HepG2 (cell line): ENCODE measurements around the gene CFAP46. TPM values are rescaled to one million over a fixed set of nuclear protein-coding genes. Genes with fewer than 3 reads are reported as not detected.
"Not testable (repeated sequence)": the region's sequence is repeated elsewhere in the genome, so short reads cannot be mapped to it uniquely, and the experiment has no call there.

Experiments
- ATAC-seq: fragments of 200-7000 bp; cut with Tn5 transposase; 3 replicates; pipeline ENCODE4 v1.9.1; 2020; ENCODE audit warnings: mild to moderate bottlenecking, moderate library complexity
- BruUV-seq: library from RNA; stranded (reverse); fragments of 400-500 nt; replicated peaks from 2 replicates; lab custom pipeline; 2021; lab: Mats Ljungman, UMichigan
- CTCF ChIA-PET: fragments of 300-600 bp; formaldehyde crosslinking; extraction: SDS; loops from one replicate; lab custom pipeline; 2021; ENCODE audit warnings: low total read pairs, inconsistent platforms, low intra/inter-chr PET ratio; lab: Yijun Ruan, JAX
- POLR2A ChIA-PET: fragments of 350-600 bp; sonication (Branson Sonifier 250); formaldehyde crosslinking; loops from one replicate; lab custom pipeline; 2020; ENCODE audit warnings: antibody characterized with exemption, inconsistent platforms; lab: Yijun Ruan, JAX
- DNase-seq: peaks from one replicate; pipeline ENCODE4 v3.0.0-alpha.2; 2015; ENCODE audit warnings: low spot score
- FAIRE-seq: peaks from 3 replicates; lab custom pipeline; 2011; peaks lifted over from hg19 to GRCh38; lab: Jason Lieb, UNC
- H2AFZ ChIP-seq: one replicate; pipeline ENCODE4 v1.6.1; 2011; ENCODE audit warnings: low read length, inconsistent platforms
- H3K27ac ChIP-seq: fragments of 300-600 bp; 3 replicates; pipeline ENCODE4 v1.8.0; 2011; ENCODE audit warnings: mixed run types, mild to moderate bottlenecking, mixed read lengths, low read length, inconsistent platforms; ENCODE audit not compliant: insufficient read depth; ENCODE audit errors: extremely low read length
- H3K27me3 ChIP-seq, 2 experiments: fragments of 200-600 bp in 1 of 2; 2 replicates in 1 of 2; 3 replicates in 1 of 2; pipeline versions ENCODE4 v1.6.0 to v1.8.0; 2011; ENCODE audit warnings: low read length in 2 of 2, mild to moderate bottlenecking in 2 of 2, moderate library complexity in 2 of 2, inconsistent platforms in 1 of 2; ENCODE audit not compliant: insufficient read depth in 2 of 2, control insufficient read depth in 1 of 2
- H3K36me3 ChIP-seq, 2 experiments: fragments of 200-600 bp in 1 of 2; replicated peaks in 1 of 2; 2 replicates in 1 of 2; 3 replicates in 1 of 2; pipeline versions ENCODE4 v1.5.1 to v1.8.0; 2011; ENCODE audit warnings: low read length in 2 of 2, inconsistent platforms in 1 of 2; ENCODE audit not compliant: insufficient read depth in 2 of 2, control insufficient read depth in 1 of 2
- H3K4me1 ChIP-seq: 2 replicates; pipeline ENCODE4 v1.5.1; 2012; ENCODE audit warnings: low read length, inconsistent platforms; ENCODE audit not compliant: insufficient read depth
- H3K4me2 ChIP-seq: 2 replicates; pipeline ENCODE4 v1.6.0; 2011; ENCODE audit warnings: low read depth, low read length, inconsistent platforms
- H3K4me3 ChIP-seq, 3 experiments: fragments of 200-600 bp in 1 of 3; sonication (generic), shearing (Covaris generic) in 1 of 3; replicated peaks in 1 of 3; 2 replicates each; pipeline ENCODE4 v1.5.1; 2011 to 2016; ENCODE audit warnings: low read length in 3 of 3, inconsistent platforms in 2 of 3, low read depth in 2 of 3, mild to moderate bottlenecking in 2 of 3, control low read depth in 1 of 3, mixed read lengths in 1 of 3; ENCODE audit not compliant: insufficient read depth in 1 of 3
- H3K79me2 ChIP-seq: one replicate; pipeline ENCODE4 v1.6.1; 2011; ENCODE audit warnings: low read length, inconsistent platforms; ENCODE audit not compliant: insufficient read depth
- H3K9ac ChIP-seq: 2 replicates; pipeline ENCODE4 v1.6.0; 2011; ENCODE audit warnings: mild to moderate bottlenecking, low read depth, low read length, inconsistent platforms; ENCODE audit not compliant: insufficient read depth
- H3K9me3 ChIP-seq: 2 replicates; pipeline ENCODE4 v1.5.1; 2012; ENCODE audit warnings: mild to moderate bottlenecking, low read length
- H4K20me1 ChIP-seq: 2 replicates; pipeline ENCODE4 v1.6.0; 2011; ENCODE audit warnings: inconsistent platforms, mild to moderate bottlenecking, low read length, moderate library complexity; ENCODE audit not compliant: insufficient read depth
- RAD21 ChIP-seq: fragments of 450-650 bp; formaldehyde crosslinking; IDR thresholded peaks from 2 replicates; pipeline ENCODE4 v1.5.0; 2020; ENCODE audit warnings: mild to moderate bottlenecking
- STAG1 ChIP-seq: sonication (generic); formaldehyde crosslinking; IDR thresholded peaks from 2 replicates; pipeline ENCODE4 v1.4.0; 2020; ENCODE audit warnings: missing genetic modification reagents
- ZBTB7A ChIP-seq: sonication (generic); formaldehyde crosslinking; IDR thresholded peaks from 2 replicates; pipeline ENCODE4 v1.8.0; 2022; ENCODE audit warnings: mild to moderate bottlenecking, missing genetic modification reagents
- ZBTB7B ChIP-seq: sonication (generic); formaldehyde crosslinking; IDR thresholded peaks from 2 replicates; pipeline ENCODE4 v1.4.0; 2020; ENCODE audit warnings: missing genetic modification reagents
- WGBS: methylation state at CpG from one replicate; pipeline ENCODE4 v1.1.6; 2017; ENCODE audit warnings: low lambda C conversion rate; 5-methylcytosine and 5-hydroxymethylcytosine counted together
- in situ Hi-C: cut with HindIII; loops from 2 replicates; pipeline ENCODE4 v1.10.0; 2017; ENCODE audit warnings: low pct_unique_long_range_greater_than_20kb; ENCODE audit not compliant: extremely low pct_ligation_motif_present
- intact Hi-C: fragments of 100-400 bp; cut with micrococcal nuclease; formaldehyde crosslinking; loops from one replicate; pipeline ENCODE4 v1.10.0; 2022; ENCODE audit not compliant: unreplicated experiment
- polyA plus RNA-seq, 8 experiments: library from polyadenylated mRNA; depleted of rRNA in 3 of 8; stranded (reverse) in 7 of 8; unstranded in 1 of 8; fragments of >200 nt; fragmentation: Illumina TruSeq in 4 of 8; extraction: Trizol in 4 of 8; gene quantifications; 2 replicates each; pipeline versions ENCODE4 v1.2.1 to v1.2.3, GENCODE V29; 2011 to 2016; ENCODE audit warnings: low read depth in 4 of 8, missing spikeins in 1 of 8, mixed read lengths in 1 of 8; ENCODE audit not compliant: insufficient read depth in 1 of 8
- total RNA-seq, 5 experiments: library from RNA; depleted of rRNA; stranded (reverse); fragments of >200 nt; fragmentation: Illumina TruSeq; extraction: Trizol; gene quantifications; 2 replicates each; pipeline ENCODE4 v1.2.3, GENCODE V29; 2016; ENCODE audit warnings: low read depth in 1 of 5
- TF ChIP-seq, protein P1 (sequence below): sonication (generic); formaldehyde crosslinking; IDR thresholded peaks from 2 replicates; pipeline ENCODE4 v1.5.0; 2020; ENCODE audit warnings: mild to moderate bottlenecking, missing genetic modification reagents, moderate library complexity
- TF ChIP-seq, protein P2 (sequence below): fragments of 450-650 bp; IDR thresholded peaks from 2 replicates; pipeline ENCODE4 v1.6.1; 2016
- TF ChIP-seq, protein P3 (sequence below): IDR thresholded peaks from 2 replicates; pipeline ENCODE4 v1.6.1; 2012; ENCODE audit warnings: low read length, improper control_type of control experiment
- TF ChIP-seq, protein P4 (sequence below): IDR thresholded peaks from 2 replicates; pipeline ENCODE4 v1.6.1; 2016

Gene CFAP46
- total and polyA plus RNA-seq, 2 of the 13 experiments (the other 11 are each of a cell fraction or from before 2014, with no cell fraction given), result 0.24 to 0.84 TPM

DNA sequence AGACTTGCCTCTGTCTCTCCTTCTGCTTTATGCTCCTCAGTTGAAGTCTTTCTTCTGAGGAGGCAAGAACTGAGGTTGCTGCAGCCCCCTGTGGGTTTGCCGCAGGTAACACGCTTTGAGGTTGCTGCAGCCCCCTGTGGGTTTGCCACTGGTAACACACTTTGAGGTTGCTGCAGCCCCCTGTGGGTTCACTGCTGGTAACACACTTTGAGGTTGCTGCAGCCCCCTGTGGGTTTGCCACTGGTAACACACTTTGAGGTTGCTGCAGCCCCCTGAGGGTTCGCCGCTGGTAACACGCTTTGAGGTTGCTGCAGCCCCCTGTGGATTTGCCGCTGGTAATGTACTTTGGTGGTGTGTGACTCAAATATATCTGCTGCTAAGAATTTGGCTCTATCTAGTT, 48.6 kb downstream of the CFAP46 start:
- WGBS, result 2% methylated on average over 3 of the region's 6 CpGs
- H3K27ac ChIP-seq, H3K4me2 ChIP-seq, H2AFZ ChIP-seq, H3K9ac ChIP-seq, BruUV-seq, H3K9me3 ChIP-seq, H4K20me1 ChIP-seq, H3K4me3 ChIP-seq, H3K4me1 ChIP-seq, POLR2A ChIA-PET, H3K36me3 ChIP-seq, H3K79me2 ChIP-seq: not testable (repeated sequence)
- TF ChIP-seq, protein P1, sequence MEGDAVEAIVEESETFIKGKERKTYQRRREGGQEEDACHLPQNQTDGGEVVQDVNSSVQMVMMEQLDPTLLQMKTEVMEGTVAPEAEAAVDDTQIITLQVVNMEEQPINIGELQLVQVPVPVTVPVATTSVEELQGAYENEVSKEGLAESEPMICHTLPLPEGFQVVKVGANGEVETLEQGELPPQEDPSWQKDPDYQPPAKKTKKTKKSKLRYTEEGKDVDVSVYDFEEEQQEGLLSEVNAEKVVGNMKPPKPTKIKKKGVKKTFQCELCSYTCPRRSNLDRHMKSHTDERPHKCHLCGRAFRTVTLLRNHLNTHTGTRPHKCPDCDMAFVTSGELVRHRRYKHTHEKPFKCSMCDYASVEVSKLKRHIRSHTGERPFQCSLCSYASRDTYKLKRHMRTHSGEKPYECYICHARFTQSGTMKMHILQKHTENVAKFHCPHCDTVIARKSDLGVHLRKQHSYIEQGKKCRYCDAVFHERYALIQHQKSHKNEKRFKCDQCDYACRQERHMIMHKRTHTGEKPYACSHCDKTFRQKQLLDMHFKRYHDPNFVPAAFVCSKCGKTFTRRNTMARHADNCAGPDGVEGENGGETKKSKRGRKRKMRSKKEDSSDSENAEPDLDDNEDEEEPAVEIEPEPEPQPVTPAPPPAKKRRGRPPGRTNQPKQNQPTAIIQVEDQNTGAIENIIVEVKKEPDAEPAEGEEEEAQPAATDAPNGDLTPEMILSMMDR (CRISPR knock-in tag), result peak; percentile 32; the same call in 1 of the 2 replicates
- TF ChIP-seq ZBTB7B (CRISPR knock-in tag), result 0 out of 2 replicates have a peak, but pooled peaks have one; percentile 29
- peak; percentile 11; the same call in 1 of the 2 replicates for TF ChIP-seq RAD21 (CRISPR knock-in tag)
- peak; percentile 21; the same call in 1 of the 2 replicates for TF ChIP-seq STAG1
- ATAC-seq (peak; percentile 30; the same call in 1 of the 3 replicates), DNase-seq (peak; percentile 63), FAIRE-seq (peak; percentile 52)
- in situ Hi-C loops (loop anchor here (10.0 kb wide), 1 partner anchor 239 kb away; no protein-coding TSS in a partner anchor), intact Hi-C loops (loop anchor here (10.0 kb wide), 1 partner anchor 239 kb away; no protein-coding TSS in a partner anchor)
- CTCF ChIA-PET, result interaction anchor here (1.4 kb wide), 1 partner anchor 57 kb away, joined by 7 read pairs; no protein-coding TSS in a partner anchor
- H3K27me3 ChIP-seq, result peaks cover 7 to 43% of the 10 kb centered on the region in 2 experiments; a peak in 4 of 5 replicates

DNA sequence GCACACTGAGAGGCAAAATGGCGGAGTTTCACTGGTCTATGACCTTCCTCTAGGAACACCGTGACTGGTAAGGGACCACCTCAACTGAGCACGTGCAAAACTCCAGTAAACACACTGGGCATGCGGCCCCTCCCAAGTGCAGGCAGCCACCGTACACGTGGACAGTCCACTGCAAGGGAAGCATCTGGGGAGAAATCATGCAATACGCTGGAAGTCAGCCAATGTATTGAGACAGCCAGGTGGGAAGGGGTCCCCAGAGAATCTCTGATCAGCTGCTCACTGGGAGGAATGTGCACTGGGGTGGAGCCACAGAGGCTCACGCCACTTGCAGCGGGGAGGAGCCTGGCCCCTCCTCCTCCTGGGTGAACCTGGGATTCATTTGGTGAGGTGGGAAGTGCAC, 49.3 kb downstream of the CFAP46 start:
- no TSS peak for BruUV-seq
- in situ Hi-C loops, result loop anchor here (10.0 kb wide), 1 partner anchor 238 kb away; no protein-coding TSS in a partner anchor

More for the DNA sequence above, 49.3 kb downstream of the CFAP46 start:
- H3K36me3 ChIP-seq, result no peaks in the 10 kb centered on the region
- CTCF ChIA-PET, result interaction anchor here (1.4 kb wide), 1 partner anchor 56 kb away, joined by 7 read pairs; no protein-coding TSS in a partner anchor
- ATAC-seq (no peak; the same call in 2 of the 3 replicates), DNase-seq (no peak), FAIRE-seq (no peak)
- POLR2A ChIA-PET, result no interaction called here
- intact Hi-C loops, result loop anchor here (10.0 kb wide), 1 partner anchor 238 kb away; no protein-coding TSS in a partner anchor
- no peaks in the 10 kb centered on the region for H3K9me3 ChIP-seq
- H3K4me2 ChIP-seq, result no peak overlapping the region
- no peaks in the 10 kb centered on the region for H3K4me1 ChIP-seq
- H3K27ac ChIP-seq, result no peak overlapping the region
- H2AFZ ChIP-seq, result no peak overlapping the region
- TF ChIP-seq, protein P2, sequence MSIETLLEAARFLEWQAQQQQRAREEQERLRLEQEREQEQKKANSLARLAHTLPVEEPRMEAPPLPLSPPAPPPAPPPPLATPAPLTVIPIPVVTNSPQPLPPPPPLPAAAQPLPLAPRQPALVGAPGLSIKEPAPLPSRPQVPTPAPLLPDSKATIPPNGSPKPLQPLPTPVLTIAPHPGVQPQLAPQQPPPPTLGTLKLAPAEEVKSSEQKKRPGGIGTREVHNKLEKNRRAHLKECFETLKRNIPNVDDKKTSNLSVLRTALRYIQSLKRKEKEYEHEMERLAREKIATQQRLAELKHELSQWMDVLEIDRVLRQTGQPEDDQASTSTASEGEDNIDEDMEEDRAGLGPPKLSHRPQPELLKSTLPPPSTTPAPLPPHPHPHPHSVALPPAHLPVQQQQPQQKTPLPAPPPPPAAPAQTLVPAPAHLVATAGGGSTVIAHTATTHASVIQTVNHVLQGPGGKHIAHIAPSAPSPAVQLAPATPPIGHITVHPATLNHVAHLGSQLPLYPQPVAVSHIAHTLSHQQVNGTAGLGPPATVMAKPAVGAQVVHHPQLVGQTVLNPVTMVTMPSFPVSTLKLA, result peak; percentile 54
- TF ChIP-seq, protein P3, sequence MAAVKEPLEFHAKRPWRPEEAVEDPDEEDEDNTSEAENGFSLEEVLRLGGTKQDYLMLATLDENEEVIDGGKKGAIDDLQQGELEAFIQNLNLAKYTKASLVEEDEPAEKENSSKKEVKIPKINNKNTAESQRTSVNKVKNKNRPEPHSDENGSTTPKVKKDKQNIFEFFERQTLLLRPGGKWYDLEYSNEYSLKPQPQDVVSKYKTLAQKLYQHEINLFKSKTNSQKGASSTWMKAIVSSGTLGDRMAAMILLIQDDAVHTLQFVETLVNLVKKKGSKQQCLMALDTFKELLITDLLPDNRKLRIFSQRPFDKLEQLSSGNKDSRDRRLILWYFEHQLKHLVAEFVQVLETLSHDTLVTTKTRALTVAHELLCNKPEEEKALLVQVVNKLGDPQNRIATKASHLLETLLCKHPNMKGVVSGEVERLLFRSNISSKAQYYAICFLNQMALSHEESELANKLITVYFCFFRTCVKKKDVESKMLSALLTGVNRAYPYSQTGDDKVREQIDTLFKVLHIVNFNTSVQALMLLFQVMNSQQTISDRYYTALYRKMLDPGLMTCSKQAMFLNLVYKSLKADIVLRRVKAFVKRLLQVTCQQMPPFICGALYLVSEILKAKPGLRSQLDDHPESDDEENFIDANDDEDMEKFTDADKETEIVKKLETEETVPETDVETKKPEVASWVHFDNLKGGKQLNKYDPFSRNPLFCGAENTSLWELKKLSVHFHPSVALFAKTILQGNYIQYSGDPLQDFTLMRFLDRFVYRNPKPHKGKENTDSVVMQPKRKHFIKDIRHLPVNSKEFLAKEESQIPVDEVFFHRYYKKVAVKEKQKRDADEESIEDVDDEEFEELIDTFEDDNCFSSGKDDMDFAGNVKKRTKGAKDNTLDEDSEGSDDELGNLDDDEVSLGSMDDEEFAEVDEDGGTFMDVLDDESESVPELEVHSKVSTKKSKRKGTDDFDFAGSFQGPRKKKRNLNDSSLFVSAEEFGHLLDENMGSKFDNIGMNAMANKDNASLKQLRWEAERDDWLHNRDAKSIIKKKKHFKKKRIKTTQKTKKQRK, result no peak
- peak; percentile 34; the same call in 1 of the 2 replicates for TF ChIP-seq ZBTB7A
- TF ChIP-seq, protein P4, sequence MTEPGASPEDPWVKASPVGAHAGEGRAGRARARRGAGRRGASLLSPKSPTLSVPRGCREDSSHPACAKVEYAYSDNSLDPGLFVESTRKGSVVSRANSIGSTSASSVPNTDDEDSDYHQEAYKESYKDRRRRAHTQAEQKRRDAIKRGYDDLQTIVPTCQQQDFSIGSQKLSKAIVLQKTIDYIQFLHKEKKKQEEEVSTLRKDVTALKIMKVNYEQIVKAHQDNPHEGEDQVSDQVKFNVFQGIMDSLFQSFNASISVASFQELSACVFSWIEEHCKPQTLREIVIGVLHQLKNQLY (CRISPR knock-in tag), result peak; percentile 59; the same call in 1 of the 2 replicates
- no peak overlapping the region for H3K4me3 ChIP-seq
- H3K27me3 ChIP-seq, result peaks cover 6 to 39% of the 10 kb centered on the region in 2 experiments; a peak in 4 of 5 replicates
- WGBS, result 33% methylated on average over 8 of the region's 9 CpGs
- H3K9ac ChIP-seq, result no peak overlapping the region
- no peaks in the 10 kb centered on the region for H4K20me1 ChIP-seq
- no peaks in the 10 kb centered on the region for H3K79me2 ChIP-seq
